HG02884 (cell line): Measurements from ENCODE around the gene MRRF.

Experiments
- ATAC-seq: cut with Tn5 transposase; IDR thresholded peaks from one replicate; pipeline ENCODE4 v1.9.1; 2021; ENCODE audit warnings: mild to moderate bottlenecking, moderate library complexity; ENCODE audit not compliant: unreplicated experiment

The MRRF gene, protein sequence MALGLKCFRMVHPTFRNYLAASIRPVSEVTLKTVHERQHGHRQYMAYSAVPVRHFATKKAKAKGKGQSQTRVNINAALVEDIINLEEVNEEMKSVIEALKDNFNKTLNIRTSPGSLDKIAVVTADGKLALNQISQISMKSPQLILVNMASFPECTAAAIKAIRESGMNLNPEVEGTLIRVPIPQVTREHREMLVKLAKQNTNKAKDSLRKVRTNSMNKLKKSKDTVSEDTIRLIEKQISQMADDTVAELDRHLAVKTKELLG

DNA sequence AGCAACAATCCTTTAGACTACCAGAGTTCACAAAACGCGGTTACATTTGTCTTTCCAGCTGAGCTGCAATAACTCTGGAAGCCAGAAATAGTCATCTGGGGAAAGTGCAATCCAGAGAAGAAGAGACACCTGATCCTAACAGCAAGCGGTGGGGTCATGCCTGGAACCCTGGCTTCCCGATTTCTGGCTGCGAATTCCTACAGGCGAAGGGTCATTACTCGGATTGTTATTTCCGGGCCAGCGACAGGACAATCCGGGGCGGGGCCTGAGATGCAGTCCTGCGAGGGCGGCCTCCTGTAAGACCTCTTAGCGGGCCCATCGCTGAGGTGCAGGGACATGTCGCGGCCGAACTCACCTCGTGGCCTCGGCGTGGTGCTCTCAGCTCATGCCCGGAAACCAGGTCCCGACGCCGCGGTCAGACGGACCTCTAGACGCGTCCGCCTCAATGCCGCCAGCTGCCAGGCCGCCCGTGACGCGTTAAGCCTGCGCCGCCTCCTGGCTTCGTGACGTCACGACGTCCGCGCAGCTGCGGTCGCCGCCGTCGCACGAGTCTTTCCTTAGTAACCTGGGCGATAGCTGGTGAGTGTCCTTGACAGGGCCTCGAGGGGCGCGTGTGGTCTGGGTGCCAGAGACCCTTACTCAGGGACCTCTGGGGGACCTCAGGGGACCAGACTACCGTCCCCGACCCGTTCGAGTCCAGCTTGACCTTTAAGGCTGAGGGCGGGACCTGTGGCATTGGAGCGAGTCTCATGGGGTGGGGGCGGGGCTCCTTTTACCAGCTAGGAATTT, at the start of gene MRRF, which contains the start of gene RBM18:
Gene MRRF, plus strand, starts transcription at position 523 of the 789 bp plus-strand sequence. CDS start 6,010 bp downstream, outside the sequence.
Gene RBM18, minus strand, starts transcription at position 481 of the 789 bp plus-strand sequence. CDS start 3,348 bp downstream, outside the sequence.
- ATAC-seq = peak; percentile 84

DNA sequence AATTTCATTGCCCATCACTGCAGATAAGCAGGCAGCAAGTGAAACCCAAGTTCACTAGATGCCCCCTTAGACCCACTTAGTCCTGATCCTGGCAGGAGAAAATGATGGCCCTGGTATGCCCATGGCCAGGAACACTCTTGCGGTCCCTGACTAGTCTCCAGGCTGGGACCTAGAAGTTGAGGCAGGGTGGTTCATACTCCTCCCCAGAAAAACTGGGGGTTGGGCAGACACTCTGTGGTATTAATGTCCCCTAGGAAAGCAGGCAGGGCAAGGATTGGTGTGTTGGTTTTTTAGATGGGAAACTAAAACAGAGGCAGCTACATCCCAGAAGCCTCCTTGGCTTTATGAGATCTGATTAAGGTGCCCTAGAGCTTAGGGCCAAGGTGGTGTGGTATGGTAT, 49.0 kb upstream of the MRRF start:
- no peak for ATAC-seq

DNA sequence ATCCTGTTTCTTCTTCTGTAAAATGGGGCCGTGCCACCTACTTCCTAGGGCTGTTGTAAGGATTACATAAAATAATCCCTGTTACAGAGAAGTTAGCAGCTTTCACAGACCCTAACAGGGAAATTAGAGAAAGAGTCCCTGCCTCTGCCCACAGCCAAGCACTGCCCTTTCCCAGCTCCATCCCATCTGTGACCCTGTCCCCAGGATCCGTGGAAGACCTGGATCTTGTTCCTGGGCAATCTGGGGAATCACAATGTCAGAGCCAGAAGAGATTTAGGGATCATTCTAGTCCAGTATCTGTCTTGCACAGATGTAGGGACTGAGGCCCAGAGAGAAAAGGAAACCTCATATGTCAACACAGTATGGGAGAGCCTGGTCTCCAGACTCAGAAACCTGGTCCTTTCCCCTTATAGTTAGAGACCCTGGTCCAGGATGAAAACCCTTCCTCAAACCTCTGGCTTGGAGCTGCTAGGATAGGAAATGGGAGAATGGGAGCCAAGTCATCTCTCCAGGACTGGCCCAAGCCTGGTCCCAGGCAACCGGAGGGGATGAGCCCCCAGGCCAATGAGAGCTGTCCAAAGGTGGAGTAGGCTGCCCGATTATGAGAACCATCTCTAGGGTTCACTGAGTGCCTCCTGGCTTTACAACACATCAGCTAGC, 48.4 kb upstream of the MRRF start:
- ATAC-seq = no peak

DNA sequence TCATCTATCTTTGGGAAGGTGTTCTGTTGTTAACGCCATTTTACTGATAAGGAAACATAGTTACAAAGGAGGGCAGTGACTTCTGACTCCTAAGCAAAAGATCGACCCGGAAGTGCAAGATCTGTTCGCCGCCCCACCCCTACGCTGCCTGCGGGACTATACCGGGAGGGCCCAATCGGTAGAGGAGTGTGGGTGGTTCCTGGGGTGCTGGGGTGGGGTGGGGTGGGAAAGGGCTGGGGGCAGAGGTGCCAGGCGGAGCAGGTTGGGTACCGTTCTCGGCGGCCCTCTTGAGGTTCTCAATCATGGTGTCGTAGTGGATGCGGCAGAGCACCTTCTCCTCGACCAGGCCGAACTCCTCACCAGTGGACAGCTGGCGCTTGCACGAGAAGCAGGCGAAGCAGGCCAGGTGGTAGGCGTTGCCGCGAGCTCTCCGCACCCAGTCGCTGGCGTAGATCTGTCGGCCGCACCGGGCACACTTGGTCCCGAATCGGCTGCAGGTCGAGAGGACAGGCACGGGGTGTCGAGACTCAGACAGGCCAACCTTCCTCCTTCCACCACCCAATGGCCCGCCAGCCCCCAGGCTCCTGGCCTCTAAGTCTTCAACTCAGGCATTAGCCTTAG, 47.8 kb upstream of the MRRF start:
- ATAC-seq = no peak

DNA sequence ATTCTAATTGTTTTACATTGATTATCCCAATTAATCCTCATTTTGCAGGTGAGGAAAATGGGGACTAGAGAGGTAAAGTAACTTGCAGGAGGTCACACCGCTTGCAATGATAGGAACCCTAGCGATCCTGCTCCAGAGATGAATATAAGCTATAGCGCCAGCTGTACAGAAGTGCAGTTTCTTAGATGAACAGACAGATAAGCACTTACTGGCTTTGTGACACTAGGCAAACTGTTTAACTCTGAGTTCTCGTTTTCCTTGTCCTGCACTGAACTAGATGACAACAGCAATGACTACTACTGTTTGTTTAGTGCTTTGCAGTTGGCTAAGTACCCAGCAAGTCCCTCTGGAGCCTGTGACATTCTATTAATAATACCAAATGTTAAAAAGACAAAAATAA, 47.0 kb upstream of the MRRF start:
- no peak for ATAC-seq

DNA sequence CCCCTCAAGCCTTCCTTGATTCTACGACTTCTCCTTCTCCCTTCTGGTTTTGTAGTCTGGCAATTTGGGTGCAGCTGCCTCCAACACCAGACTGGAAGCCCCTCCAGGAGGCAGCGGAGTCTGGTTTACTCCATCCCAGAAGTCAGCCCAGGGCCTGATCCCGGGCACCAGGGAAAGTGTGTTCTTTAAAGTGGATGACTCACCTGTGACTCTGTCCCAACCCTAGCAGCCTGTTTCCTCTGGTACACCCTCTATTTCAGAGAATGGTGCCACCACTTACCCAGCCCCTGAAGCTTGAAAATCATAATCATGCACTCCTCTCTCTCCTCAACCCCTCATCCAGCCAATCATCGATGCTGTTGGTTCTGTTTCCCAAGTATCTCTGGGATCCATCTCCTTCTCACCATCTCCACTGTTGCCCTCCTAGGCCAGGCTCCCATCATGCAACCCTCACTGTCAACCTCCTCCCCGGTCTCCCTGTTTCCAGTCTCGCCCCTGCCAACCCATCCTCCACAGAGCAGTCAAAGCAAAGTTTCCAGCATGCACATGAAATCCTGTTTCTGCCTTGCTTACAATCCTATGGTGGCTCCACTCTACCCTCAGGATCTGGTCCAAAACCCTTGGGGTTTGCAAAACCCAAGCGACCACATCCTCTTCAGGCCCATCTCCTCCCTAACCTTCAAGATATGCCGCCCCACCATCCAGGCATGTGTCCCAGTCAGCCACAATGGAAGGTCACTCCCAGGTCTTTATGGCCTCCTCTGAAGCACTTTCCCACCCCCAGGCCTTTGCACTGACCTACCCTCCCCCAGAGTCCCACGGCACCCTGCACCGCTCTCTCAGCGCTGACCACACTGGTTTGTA, 46.4 kb upstream of the MRRF start:
- no peak for ATAC-seq

DNA sequence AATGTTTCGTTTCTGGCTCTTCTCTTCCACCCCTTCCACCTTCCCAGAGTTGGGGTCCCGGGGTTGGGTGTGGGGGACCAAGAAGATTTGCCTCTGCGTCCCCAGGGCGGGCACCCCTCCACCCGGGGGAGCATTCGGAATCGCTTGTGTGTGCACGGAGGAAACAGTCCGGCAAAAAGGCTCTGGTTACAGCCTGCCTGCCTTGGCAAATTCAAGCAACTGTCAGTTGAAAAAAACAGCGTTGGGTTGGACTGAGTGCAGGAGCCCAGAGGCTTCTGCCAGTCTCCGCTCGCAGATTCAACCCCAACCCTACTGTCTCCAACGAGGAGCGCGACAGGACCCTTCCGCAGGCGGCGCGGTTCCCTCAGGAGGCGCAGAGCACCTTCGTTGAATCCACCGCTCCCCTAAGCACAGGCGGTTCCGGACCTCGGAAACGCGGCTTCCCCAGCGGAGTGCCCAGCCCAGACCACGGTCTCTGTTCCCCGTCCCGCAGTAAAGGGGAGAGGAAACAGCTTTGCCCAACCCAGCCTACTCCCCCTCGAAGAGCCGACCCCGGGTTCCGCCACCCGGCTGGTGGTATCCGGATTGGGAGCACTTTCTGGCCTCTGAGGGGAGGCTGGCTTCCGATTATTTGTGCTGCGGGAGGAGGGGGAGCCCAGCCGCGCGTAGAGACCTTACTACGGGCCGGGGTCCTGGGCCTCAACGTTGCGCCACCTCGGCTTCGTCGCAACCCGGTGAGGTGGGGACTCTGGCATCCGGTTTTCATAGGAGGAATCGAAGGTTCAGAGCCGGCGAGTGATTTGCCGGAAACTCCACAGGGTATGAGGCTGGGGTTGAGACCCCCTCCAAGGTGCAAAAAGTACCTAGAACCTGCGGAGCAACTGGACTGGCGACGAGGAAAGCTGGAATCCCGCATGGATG, 45.5 kb upstream of the MRRF start:
- no peak for ATAC-seq

DNA sequence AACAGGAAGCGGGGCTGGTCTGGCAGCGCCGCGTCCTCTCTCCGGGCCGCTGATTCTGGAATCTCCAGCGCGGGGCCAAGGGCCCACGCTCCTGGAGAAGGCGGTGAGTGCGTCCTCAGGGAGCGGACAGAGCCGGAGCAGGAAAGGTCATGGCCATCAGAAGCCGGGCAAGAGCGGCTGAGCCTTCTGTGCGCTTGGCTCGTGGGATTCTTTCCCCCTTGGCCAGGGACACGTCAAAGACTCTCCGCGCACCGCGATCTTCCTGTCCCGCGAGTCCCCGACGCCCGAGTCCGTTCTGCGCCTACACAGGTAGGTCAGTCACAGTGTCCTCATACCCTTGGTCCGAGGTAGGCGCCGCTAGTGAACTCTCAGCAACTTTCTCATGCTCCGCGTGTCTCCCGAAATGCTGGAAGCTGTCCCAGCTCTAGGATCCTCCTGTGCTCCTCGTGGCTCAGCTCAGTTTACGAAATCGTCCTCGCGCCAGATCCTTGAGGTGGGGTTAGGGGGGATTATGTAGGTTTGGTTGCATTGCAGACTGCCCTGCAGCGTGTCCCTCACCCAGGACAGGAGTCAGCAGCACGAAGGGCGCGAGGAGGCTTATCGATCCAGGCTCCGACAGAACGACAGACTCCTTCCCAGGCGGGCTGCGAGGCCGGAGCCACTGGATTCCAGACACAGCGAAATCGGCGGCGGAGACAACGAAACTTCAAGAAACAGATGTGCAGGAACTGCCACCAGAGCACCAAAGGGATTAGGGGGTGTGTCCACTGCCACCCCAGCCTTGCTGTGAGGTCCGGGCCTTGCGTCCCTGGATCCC, 44.6 kb upstream of the MRRF start:
- ATAC-seq = no peak

DNA sequence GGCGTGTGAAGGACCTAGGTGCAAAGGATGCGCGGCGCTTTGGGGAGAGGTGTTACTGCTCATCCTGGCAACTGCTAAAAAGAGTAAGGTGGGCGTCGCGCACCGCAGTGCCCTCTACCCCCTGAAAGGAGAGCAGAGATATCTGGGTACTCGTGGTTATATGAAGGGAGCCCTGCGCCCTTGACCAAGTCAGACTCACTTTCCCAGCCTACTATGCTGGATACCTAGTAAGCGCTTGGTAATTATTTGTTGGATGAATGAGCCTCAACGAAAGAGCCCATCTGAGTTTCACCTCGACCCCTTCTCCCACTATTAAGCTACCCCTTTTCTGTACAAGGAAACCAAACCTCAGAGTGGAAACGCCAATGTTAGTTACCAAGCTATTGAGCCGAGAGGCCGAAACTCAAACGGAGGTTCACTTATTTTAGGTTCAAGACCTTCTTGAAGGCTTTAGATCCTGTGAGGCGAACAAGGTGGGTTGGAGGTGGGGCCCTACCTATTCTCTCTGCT, 44.0 kb upstream of the MRRF start:
- no peak for ATAC-seq

DNA sequence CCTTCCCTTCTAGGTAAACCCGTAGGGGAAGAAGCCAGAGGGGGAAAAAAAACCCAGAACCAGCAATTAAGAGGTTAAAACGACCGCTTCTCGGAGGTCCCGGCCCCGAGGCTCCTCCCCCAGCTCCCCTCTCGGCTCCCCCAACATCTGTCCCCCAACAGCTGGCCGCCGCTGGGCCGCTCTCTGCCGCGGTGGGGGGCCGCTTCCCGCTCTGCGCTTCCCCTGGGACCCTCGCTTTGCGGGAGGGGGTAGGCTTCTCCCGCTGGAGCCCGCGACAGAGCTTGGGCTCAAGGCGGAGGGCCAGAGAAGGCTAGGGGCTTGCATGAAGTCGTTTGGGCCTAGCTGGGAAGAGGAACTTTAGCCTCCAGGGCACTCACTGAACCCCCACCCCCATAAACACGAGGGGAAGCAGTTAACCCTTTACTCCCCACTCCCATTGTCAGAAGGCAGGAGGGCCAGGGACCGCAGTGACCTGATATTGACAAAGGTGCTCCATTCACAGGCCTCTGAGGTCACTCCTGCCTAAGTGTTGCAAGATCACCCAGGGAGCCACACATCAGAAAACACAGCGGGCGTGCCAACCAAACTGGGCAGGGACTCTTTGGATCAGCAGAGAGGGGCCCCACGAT, 43.4 kb upstream of the MRRF start:
- no peak for ATAC-seq

DNA sequence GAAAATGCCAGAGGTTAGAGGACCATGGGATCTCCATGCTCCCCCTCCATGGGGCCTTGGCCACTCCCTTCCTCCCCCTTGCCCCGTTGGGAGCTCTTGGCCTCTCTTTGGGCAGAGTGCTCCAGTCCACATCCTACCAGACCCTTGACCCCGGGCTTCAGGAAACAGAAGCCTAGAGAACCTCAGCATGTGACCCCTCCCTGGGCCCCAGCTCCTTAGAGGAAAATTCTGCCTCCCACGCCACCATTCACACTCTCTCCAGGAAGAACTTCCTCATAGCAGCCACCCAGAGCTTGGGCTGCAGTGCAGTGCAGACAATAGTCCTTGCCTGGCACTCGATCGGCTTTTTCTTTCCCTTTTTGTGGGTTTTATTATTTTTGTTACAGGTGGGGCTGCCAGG, 41.9 kb upstream of the MRRF start:
- ATAC-seq = no peak

DNA sequence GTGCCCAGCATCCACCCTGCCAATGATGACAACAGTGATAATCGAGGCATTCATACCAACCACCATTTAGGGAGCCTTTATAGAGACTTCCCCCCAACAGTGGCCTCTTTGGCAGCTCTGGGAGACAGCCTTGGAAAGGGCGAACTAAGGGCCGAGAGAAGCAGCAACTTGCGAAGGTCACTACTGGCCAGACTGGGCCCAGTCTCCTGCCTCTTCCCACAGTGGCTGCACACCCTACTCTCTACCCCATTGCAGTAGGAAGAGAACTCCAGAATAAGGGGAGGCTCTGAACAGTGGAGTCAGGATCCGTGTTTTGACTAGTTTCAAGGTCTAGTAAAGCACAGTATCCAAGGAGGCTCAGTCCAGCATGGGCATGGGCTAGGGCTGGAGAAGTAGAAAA, 41.2 kb upstream of the MRRF start:
- no peak for ATAC-seq

DNA sequence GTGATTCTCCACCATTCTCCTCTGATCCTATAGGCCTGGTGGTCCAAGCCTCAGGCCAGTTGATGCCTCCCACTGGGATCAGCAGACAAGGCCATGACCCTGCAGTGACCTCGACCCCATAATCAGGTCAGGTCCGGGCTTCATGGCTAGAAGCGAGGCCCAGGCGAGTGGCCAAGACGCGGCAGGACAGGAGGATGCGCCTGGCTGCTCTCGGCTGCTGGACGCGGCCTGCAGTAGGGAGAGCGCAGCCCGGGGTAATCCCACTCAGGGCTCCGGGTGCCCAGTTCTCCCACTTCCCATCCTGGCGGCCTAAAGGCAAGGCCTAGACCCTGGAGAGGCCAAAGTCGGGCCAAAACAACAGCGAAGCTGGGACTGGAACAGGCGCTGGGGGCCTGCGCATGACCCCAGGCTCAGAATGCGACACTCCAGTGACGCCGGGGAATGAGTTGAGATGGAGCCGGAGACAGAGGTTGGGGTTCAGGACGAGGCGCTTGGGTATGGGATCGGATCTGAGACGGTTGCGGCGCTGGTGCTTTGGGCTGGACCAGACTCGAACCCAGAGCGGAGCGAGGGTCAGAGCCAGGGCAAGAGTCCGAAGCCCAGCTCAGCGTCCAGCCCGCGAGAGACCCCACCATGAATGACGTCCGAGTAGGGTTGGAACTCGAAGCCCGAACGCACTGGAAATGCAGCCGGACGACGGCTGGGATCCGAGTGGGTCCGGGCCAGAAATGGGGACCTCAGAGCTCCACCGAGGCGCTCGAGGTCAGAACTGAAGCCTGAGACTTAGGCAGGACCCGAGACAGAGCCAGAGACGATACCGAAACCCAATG, 39.2 kb upstream of the MRRF start:
- ATAC-seq = no peak

DNA sequence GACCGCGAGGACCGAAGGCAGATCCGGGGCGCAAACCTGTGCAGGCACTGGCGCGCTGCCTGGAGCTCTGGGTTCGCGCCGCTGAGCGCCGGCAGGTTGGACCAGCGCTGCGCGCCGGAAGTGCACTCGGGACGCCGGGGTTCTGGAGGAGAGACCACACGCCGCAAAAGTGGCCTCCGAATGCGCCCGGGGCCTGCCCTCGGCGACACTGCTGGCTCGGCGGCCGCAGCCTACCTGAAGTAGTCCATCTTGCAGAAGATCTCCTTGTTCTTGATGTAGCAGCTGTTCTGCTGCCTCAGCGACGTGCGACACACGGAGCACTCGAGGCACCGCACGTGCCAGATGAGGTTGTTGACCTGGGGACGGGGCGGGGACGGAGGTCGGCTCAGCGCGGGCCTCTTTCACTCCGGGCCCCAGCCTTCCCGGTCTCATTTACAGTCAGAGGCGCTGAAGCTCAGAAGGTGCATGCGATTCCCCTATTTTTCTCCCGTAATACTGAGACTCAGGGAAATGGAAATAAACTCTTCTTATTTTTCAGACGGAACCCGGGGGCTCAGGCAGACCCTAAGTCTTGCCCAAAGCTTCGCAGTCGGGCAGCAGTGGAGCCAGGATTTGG, 38.4 kb upstream of the MRRF start:
- ATAC-seq = no peak

DNA sequence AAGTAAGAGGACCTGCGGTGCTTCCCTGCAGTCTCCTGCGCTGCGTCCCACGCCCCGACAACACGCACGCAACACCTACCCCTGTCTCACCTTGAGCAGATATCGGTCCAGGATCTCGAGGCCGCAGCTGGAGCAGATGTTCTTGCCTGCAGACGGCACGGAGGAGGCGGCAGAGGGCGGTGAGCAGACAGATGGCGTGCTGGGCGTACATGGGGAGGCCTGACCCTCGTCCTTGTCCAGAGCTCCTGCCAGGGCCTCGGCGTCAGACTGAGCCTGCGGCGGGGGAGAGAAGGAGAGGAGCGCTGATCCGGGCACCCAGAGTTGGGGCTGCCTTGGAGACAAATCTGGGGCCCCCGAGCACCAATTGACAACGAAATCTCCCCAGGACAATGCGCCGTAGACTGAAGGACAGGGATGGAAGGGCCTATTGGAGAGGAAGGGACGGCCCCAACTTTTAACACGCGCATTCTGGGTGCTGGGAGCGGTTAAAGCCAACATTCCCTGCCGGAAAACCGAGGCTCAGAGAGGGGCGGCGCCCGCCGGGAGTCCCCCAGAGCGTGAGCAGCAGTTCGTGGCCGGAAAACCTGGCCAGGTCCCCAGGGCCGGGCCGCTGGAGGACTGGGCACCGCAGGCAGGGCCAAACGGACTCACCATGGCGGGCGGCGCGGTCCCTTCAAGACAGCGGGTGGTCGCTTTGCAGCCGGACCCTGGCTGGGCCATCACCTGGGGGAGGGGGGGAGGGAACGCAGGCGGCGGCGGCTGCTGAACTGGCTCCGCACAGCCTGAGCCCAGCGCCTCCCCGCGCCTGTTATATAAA, 37.7 kb upstream of the MRRF start:
- no peak for ATAC-seq

DNA sequence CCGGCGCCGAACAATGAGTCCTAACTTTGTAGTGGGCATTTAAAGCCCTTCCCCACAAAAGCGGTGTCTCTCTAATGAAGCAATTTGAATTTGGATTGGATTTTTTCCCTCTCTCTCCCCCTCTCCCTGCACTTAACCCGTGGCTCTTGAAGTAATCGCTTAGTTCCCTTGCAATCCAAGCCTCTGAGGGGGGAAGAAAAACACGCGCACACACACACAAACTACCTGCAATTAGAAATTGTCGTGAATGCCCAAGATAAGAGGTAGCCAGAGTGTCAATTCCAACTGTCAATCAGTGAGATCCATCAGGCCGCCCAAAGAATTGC, 37.1 kb upstream of the MRRF start:
- ATAC-seq = no peak
